Measurements from ENCODE around the gene GORASP1. TPM values are rescaled to one million over a fixed set of nuclear protein-coding genes. Genes with fewer than 3 reads are reported as not detected.
A peak's percentile ranks its signal among the peaks of the same experiment; 100 is the strongest.

The GORASP1 gene
- total and polyA plus RNA-seq, 12 donors, result 24.3 to 66.2 (median 46.6) TPM

- TF ChIP-seq CTCF (IDR thresholded peaks at IDR 0.05), result no peak
- TF ChIP-seq POLR2A (IDR thresholded peaks at IDR 0.05), result no peak
- WGBS, 4 donors, result 13 to 39% (median 31%) methylated on average over 1 to 4 of the region's 4 CpGs
- H3K4me1 ChIP-seq (replicated peaks in 1 of 2), result peaks cover 28 to 41% of the 10 kb centered on the region in 2 donors
- H3K27ac ChIP-seq, result peak overlapping the region in 4 of 5 donors; percentile 6 to 85 (median 56)
- peaks cover 0 to 45% of the 10 kb centered on the region in 2 donors for H3K36me3 ChIP-seq (replicated peaks in 1 of 2)
- H3K27me3 ChIP-seq, result no peaks in the 10 kb centered on the region
- H3K4me3 ChIP-seq, result no peak overlapping the region
- H3K9me3 ChIP-seq (replicated peaks in 1 of 3), result no peaks in the 10 kb centered on the region
- intact Hi-C loops (cut with DNase I), result no loop called here
- peak; percentile 56 to 80 (median 67) for DNase-seq
Measured at GRCh38 chr3:39141171-39141995, 34.0 kb upstream of the GORASP1 start.

GRCh38 chr3:39140341-39140971 is 33.0 kb upstream of the GORASP1 start:
- Histone ChIP-seq H3K9me3 (replicated peaks in 1 of 3) (no peaks in the 10 kb centered on the region), H3K4me1 (replicated peaks in 1 of 2) (peaks cover 25 to 32% of the 10 kb centered on the region in 2 donors), H3K27ac (peak overlapping the region in 2 of 5 donors; percentile 78 to 85), H3K36me3 (replicated peaks in 1 of 2) (peaks cover 0 to 36% of the 10 kb centered on the region in 2 donors), H3K27me3 (no peaks in the 10 kb centered on the region), H3K4me3 (no peak overlapping the region)
- DNase-seq, result peak in 1 of 7 donors; percentile 52
- TF ChIP-seq POLR2A (IDR thresholded peaks at IDR 0.05) (no peak), CTCF (IDR thresholded peaks at IDR 0.05) (no peak)
- intact Hi-C loops (cut with DNase I), result no loop called here
- WGBS, 4 donors, result 95 to 100% (median 97%) methylated on average over 2 of the region's 2 CpGs

- H3K27me3 ChIP-seq, result no peaks in the 10 kb centered on the region
- WGBS, 4 donors, result 76 to 94% (median 84%) methylated on average over 2 of the region's 2 CpGs
- H3K4me3 ChIP-seq, result no peak overlapping the region
- H3K27ac ChIP-seq, result no peak overlapping the region
- H3K9me3 ChIP-seq (replicated peaks in 1 of 3), result no peaks in the 10 kb centered on the region
- peak in 1 of 7 donors; percentile 48 for DNase-seq
- TF ChIP-seq CTCF (IDR thresholded peaks at IDR 0.05), result no peak
- TF ChIP-seq POLR2A (IDR thresholded peaks at IDR 0.05), result no peak
- H3K36me3 ChIP-seq (replicated peaks in 1 of 2), result peaks cover 0 to 25% of the 10 kb centered on the region in 2 donors
- intact Hi-C loops (cut with DNase I), result no loop called here
- H3K4me1 ChIP-seq (replicated peaks in 1 of 2), result peaks cover 25 to 32% of the 10 kb centered on the region in 2 donors
Measured at GRCh38 chr3:39139442-39139841, 32.0 kb upstream of the GORASP1 start.

- WGBS, 4 donors, result 79 to 84% (median 84%) methylated on average over 4 to 7 of the region's 7 CpGs
- intact Hi-C loops (cut with DNase I), result no loop called here
- Histone ChIP-seq H3K9me3 (replicated peaks in 1 of 3) (no peaks in the 10 kb centered on the region), H3K4me1 (replicated peaks in 1 of 2) (peaks cover 25 to 32% of the 10 kb centered on the region in 2 donors), H3K36me3 (replicated peaks in 1 of 2) (peaks cover 0 to 20% of the 10 kb centered on the region in 2 donors), H3K27me3 (no peaks in the 10 kb centered on the region), H3K4me3 (no peak overlapping the region), H3K27ac (no peak overlapping the region)
- no peak for TF ChIP-seq POLR2A (IDR thresholded peaks at IDR 0.05)
- DNase-seq, result peak in 3 of 7 donors; percentile 46 to 65 (median 54)
Measured at GRCh38 chr3:39138804-39139415, 31.5 kb upstream of the GORASP1 start.

Measured in adrenal gland (tissue), 12 donors.